Right cardiac atrium (tissue), 5 donors: Measurements from ENCODE around the gene SLC51B. TPM values are rescaled to one million over a fixed set of nuclear protein-coding genes. Genes with fewer than 3 reads are reported as not detected.
A peak's percentile ranks its signal among the peaks of the same experiment; 100 is the strongest.

ENCODE experiments used
- ATAC-seq, 2 donors: fragments of 200-7000 bp; cut with Tn5 transposase; one replicate each; pipeline versions ENCODE4 v1.8.0 to v1.9.1; 2020; ENCODE audit warnings: moderate library complexity in 2 of 2, mild to moderate bottlenecking in 1 of 2
- DNase-seq, 3 donors: peaks; one replicate each; pipeline ENCODE4 v3.0.0-alpha.2; 2020
- H3K27ac ChIP-seq: one replicate; pipeline ENCODE4 v1.5.1; 2013; ENCODE audit warnings: mild to moderate bottlenecking, low read length, control low read depth, moderate library complexity
- H3K27me3 ChIP-seq: one replicate; pipeline ENCODE4 v1.6.1; 2013; ENCODE audit not compliant: control insufficient read depth, insufficient read depth
- H3K4me1 ChIP-seq: one replicate; pipeline ENCODE4 v1.6.1; 2013; ENCODE audit warnings: low read length; ENCODE audit not compliant: control insufficient read depth, insufficient read depth
- H3K4me3 ChIP-seq: one replicate; pipeline ENCODE4 v1.5.1; 2013; ENCODE audit warnings: low read length, control low read depth
- H3K9me3 ChIP-seq: one replicate; pipeline ENCODE4 v1.6.1; 2013; ENCODE audit warnings: low read length; ENCODE audit not compliant: control insufficient read depth
- WGBS: extraction: QIAGEN DNeasy Blood & Tissue Kit; methylation state at CpG from one replicate; pipeline ENCODE4 v1.1.7; 2013; 5-methylcytosine and 5-hydroxymethylcytosine counted together
- intact Hi-C, 4 donors: fragments of 100-400 bp; cut with DNase I; formaldehyde crosslinking; loops; one replicate each; pipeline versions ENCODE4 v1.11.0 to v1.14.0; 2022 to 2023
- polyA plus RNA-seq: library from polyadenylated mRNA; stranded (reverse); fragments of 200-250 nt; gene quantifications from one replicate; pipeline ENCODE4 v1.2.3, GENCODE V29; 2013
- total RNA-seq, 4 donors: library from RNA; stranded (reverse); fragmentation: NEBNext Ultra II Directional; extraction: Animal tissue kit (Norgen Biotek cat#: 25700); gene quantifications; one replicate each; pipeline ENCODE4 v1.2.1, GENCODE V29; 2021
- donor health status: healthy with polysubstance abuse.
- donor health status: DM: no; HTN: yes; CAD: no.
- donor health status: DM: no; HTN: no; CAD: no.
- donor health status: DM: no; HTN: yes; CAD: no; lungs with severe emphysema.
- donor health status: DM: yes; HTN: yes; CAD: no.

SLC51B gene
- total and polyA plus RNA-seq, 5 donors, result not detected

- intact Hi-C loops, result no loop called here
- Histone ChIP-seq H3K9me3 (no peaks in the 10 kb centered on the region), H3K27me3 (no peaks in the 10 kb centered on the region), H3K4me1 (peaks cover 28% of the 10 kb centered on the region), H3K4me3 (no peak overlapping the region), H3K27ac (peak overlapping the region; percentile 16)
- no peak for DNase-seq
- ATAC-seq, result no peak
- 82% methylated on average over 8 of the region's 8 CpGs for WGBS
Observed at GRCh38 chr15:65056868-65057548, 11.8 kb downstream of the SLC51B start.

- no peak overlapping the region for H3K4me3 ChIP-seq
- intact Hi-C loops, result no loop called here
- ATAC-seq, result no peak
- DNase-seq, result no peak
- H3K4me1 ChIP-seq, result peaks cover 31% of the 10 kb centered on the region
- H3K9me3 ChIP-seq, result no peaks in the 10 kb centered on the region
- 84% methylated on average over 8 of the region's 8 CpGs for WGBS
- H3K27me3 ChIP-seq, result no peaks in the 10 kb centered on the region
- H3K27ac ChIP-seq, result no peak overlapping the region
Observed at GRCh38 chr15:65057549-65057940, 12.4 kb downstream of the SLC51B start.

GRCh38 chr15:65058394-65059368 lies 13.5 kb downstream of the SLC51B start:
- no peak for DNase-seq
- no peaks in the 10 kb centered on the region for H3K27me3 ChIP-seq
- H3K4me1 ChIP-seq, result peaks cover 38% of the 10 kb centered on the region
- H3K9me3 ChIP-seq, result no peaks in the 10 kb centered on the region
- ATAC-seq, result no peak
- no peak overlapping the region for H3K4me3 ChIP-seq
- 87% methylated on average over 16 of the region's 16 CpGs for WGBS
- intact Hi-C loops, result no loop called here
- H3K27ac ChIP-seq, result no peak overlapping the region

- ATAC-seq (no peak), DNase-seq (no peak)
- peak overlapping the region; percentile 79 for H3K27ac ChIP-seq
- H3K27me3 ChIP-seq, result no peaks in the 10 kb centered on the region
- intact Hi-C loops, result no loop called here
- H3K4me1 ChIP-seq, result peaks cover 38% of the 10 kb centered on the region
- WGBS, result 80% methylated on average over 3 of the region's 3 CpGs
- no peaks in the 10 kb centered on the region for H3K9me3 ChIP-seq
- H3K4me3 ChIP-seq, result no peak overlapping the region
Observed at GRCh38 chr15:65059369-65059750, 14.2 kb downstream of the SLC51B start.

- ATAC-seq (peak; percentile 55 to 66), DNase-seq (peak in 1 of 3 donors; percentile 73)
- intact Hi-C loops, result no loop called here
- H3K9me3 ChIP-seq, result no peaks in the 10 kb centered on the region
- peak overlapping the region; percentile 79 for H3K27ac ChIP-seq
- H3K27me3 ChIP-seq, result no peaks in the 10 kb centered on the region
- H3K4me1 ChIP-seq, result peaks cover 32% of the 10 kb centered on the region
- WGBS, result 49% methylated on average over 4 of the region's 4 CpGs
- no peak overlapping the region for H3K4me3 ChIP-seq
Observed at GRCh38 chr15:65059931-65060596, 14.9 kb downstream of the SLC51B start.

- peaks cover 32% of the 10 kb centered on the region for H3K4me1 ChIP-seq
- H3K27me3 ChIP-seq, result no peaks in the 10 kb centered on the region
- no peaks in the 10 kb centered on the region for H3K9me3 ChIP-seq
- ATAC-seq (peak; percentile 58 to 61), DNase-seq (peak; percentile 83 to 94 (median 89))
- 61% methylated on average over 6 of the region's 6 CpGs for WGBS
- peak overlapping the region; percentile 86 for H3K27ac ChIP-seq
- H3K4me3 ChIP-seq, result no peak overlapping the region
- intact Hi-C loops, result no loop called here
Observed at GRCh38 chr15:65060641-65061397, 15.6 kb downstream of the SLC51B start.

- Histone ChIP-seq H3K9me3 (no peaks in the 10 kb centered on the region), H3K4me3 (no peak overlapping the region), H3K27ac (peak overlapping the region; percentile 15), H3K4me1 (peaks cover 28% of the 10 kb centered on the region), H3K27me3 (no peaks in the 10 kb centered on the region)
- no peak for ATAC-seq
- DNase-seq, result no peak
- intact Hi-C loops, result no loop called here
- WGBS, result 82% methylated on average over 5 of the region's 5 CpGs
Observed at GRCh38 chr15:65062061-65062460, 16.9 kb downstream of the SLC51B start.

- Histone ChIP-seq H3K4me3 (no peak overlapping the region), H3K27ac (peak overlapping the region; percentile 37), H3K9me3 (no peaks in the 10 kb centered on the region), H3K27me3 (no peaks in the 10 kb centered on the region), H3K4me1 (peaks cover 28% of the 10 kb centered on the region)
- no peak for DNase-seq
- intact Hi-C loops, result no loop called here
- ATAC-seq, result no peak
- 62% methylated on average over 5 of the region's 5 CpGs for WGBS
Observed at GRCh38 chr15:65062726-65063125, 17.5 kb downstream of the SLC51B start.

- Histone ChIP-seq H3K4me1 (peaks cover 26% of the 10 kb centered on the region), H3K9me3 (no peaks in the 10 kb centered on the region), H3K4me3 (peak overlapping the region; percentile 69), H3K27ac (no peak overlapping the region), H3K27me3 (no peaks in the 10 kb centered on the region)
- intact Hi-C loops, result no loop called here
- ATAC-seq (no peak), DNase-seq (no peak)
- WGBS, result 46% methylated on average over 3 of the region's 3 CpGs
Observed at GRCh38 chr15:65066001-65066634, 20.9 kb downstream of the SLC51B start.

- Histone ChIP-seq H3K4me1 (peaks cover 26% of the 10 kb centered on the region), H3K27me3 (no peaks in the 10 kb centered on the region), H3K4me3 (peak overlapping the region; percentile 69), H3K9me3 (no peaks in the 10 kb centered on the region), H3K27ac (peak overlapping the region; percentile 92)
- 22% methylated on average over 9 of the region's 9 CpGs for WGBS
- intact Hi-C loops, result no loop called here
- DNase-seq, result peak; percentile 47 to 84 (median 82)
- ATAC-seq, result peak; percentile 5 to 16
Observed at GRCh38 chr15:65066635-65067316, 21.6 kb downstream of the SLC51B start.
